ENCODE data around the gene ZNF557.

DNA sequence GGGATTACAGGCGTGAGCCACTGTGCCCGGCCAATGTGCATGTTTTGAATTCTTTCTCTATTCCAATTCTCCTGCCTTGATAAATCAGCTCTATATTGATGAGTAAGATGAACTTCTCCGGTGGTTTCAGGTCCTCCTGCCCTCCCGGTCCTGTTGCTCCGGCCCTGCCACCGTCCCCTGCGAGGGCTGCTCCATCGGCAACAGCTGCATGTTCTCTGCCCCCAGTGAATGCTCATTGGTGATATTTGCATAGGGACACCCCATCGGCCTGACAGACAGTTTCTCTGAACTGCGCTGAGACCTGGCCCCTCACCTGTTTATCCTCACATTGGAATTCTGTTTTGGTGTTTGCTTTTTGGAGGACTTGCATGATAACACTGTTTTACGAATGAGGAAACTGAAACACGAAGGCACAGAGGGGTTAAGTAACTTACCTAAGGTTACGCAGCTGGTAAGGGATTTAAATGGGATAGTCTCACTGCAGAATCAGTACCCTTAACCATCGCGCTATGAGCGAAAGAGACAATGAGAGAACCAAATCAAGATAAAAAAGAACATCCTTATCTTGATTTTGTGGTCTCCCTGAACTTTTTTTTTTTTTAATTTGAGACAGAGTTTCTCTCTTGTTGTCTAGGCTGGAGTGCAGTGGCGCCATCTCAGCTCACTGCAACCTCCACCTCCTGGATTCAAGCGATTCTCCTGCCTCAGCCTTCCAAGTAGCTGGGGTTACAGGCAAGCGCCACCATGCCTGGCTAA is 32.2 kb downstream of the ZNF557 start:
- TF ChIP-seq CTCF (IDR thresholded peaks at IDR 0.05 in 4 of 5, conservative IDR thresholded peaks at IDR 0.05 in 1 of 5) (no peak), POLR2A (IDR thresholded peaks at IDR 0.05) (no peak)

All from gastrocnemius medialis (tissue), 4 donors.